ENCODE measurements around the gene TM9SF2.

TM9SF2 gene

DNA sequence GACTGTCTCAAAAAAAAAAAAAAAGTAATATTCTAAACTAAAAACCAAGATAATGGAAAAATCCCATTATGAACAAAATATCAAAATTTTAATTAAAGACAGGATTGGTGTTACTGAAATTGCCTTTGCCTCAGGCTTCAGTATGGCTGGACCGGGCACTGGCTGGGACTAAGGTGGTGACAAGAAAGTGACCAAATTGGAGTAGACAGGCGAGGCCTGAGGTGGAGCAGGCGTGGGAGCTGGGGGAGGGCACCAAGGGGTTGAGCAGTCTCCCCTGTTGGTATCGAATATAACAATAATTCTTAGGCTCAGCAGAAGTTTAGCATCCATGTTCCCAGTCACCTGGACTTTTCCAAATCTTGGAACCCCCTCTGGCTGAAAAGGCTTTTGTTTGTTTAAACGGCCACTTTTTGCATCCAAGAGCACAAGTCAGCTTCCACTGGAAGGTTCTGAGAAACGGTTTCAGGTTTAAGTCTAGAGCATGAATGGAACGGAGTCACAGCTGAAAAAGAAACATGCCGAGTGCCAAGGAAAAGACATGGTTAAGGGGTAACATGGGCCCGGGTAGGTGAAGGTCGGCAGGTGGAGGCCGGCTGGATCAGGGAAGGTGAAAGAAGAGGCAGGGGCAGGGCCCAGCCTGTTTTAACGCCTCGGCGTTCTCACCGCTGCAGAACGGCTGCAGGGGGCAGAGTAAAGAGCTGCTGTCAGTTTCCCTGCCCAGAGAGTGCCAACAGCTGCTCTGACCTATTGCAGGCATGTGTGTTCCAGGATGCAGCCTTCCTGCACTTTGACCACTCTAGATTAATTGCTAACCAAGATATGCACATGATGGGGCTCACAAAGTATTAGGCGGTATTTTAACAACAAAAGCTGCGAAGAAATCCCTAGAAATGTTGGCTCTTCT lies 104.4 kb downstream of the TM9SF2 start (continued):
- TF ChIP-seq ZNF792 (tag by site-specific recombination; IDR thresholded peaks at IDR 0.05) (no peak), ZBTB8A (tag by site-specific recombination; IDR thresholded peaks at IDR 0.05) (no peak), ZNF292 (tag by site-specific recombination; IDR thresholded peaks at IDR 0.05; ENCODE audit: borderline replicate concordance, low read depth) (no peak), ZNF473 (tag by site-specific recombination; IDR thresholded peaks at IDR 0.05) (no peak), HOXD13 (CRISPR knock-in tag; IDR thresholded peaks at IDR 0.05; ENCODE audit: borderline replicate concordance) (no peak), ZNF341 (tag by site-specific recombination; IDR thresholded peaks at IDR 0.05; ENCODE audit: low read depth) (peak; percentile 79; the same call in 1 of the 2 replicates), KLF9 (tag by site-specific recombination; IDR thresholded peaks at IDR 0.05; ENCODE audit: low read depth) (no peak), ZNF37A (tag by site-specific recombination; IDR thresholded peaks at IDR 0.05) (no peak), OSR2 (tag by site-specific recombination; IDR thresholded peaks at IDR 0.05) (no peak), ZNF138 (tag by site-specific recombination; IDR thresholded peaks at IDR 0.05; ENCODE audit: borderline replicate concordance) (no peak), ZSCAN23 (tag by site-specific recombination; IDR thresholded peaks at IDR 0.05) (no peak), ZNF184 (tag by site-specific recombination; IDR thresholded peaks at IDR 0.05) (no peak), FEZF1 (tag by site-specific recombination; IDR thresholded peaks at IDR 0.05) (peak; percentile 54), SP3 (tag by site-specific recombination; IDR thresholded peaks at IDR 0.05) (no peak), ZNF791 (tag by site-specific recombination; IDR thresholded peaks at IDR 0.05) (no peak), ZNF10 (tag by site-specific recombination; IDR thresholded peaks at IDR 0.05) (no peak), ZNF239 (tag by site-specific recombination; IDR thresholded peaks at IDR 0.05) (no peak), ZBTB7A (tag by site-specific recombination; IDR thresholded peaks at IDR 0.05; ENCODE audit: low read depth) (no peak)
- TF ChIP-seq, protein P1, sequence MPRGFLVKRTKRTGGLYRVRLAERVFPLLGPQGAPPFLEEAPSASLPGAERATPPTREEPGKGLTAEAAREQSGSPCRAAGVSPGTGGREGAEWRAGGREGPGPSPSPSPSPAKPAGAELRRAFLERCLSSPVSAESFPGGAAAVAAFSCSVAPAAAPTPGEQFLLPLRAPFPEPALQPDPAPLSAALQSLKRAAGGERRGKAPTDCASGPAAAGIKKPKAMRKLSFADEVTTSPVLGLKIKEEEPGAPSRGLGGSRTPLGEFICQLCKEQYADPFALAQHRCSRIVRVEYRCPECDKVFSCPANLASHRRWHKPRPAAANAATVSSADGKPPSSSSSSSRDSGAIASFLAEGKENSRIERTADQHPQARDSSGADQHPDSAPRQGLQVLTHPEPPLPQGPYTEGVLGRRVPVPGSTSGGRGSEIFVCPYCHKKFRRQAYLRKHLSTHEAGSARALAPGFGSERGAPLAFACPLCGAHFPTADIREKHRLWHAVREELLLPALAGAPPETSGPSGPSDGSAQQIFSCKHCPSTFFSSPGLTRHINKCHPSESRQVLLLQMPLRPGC (tag by site-specific recombination; IDR thresholded peaks at IDR 0.05) = no peak
- TF ChIP-seq, protein P2, sequence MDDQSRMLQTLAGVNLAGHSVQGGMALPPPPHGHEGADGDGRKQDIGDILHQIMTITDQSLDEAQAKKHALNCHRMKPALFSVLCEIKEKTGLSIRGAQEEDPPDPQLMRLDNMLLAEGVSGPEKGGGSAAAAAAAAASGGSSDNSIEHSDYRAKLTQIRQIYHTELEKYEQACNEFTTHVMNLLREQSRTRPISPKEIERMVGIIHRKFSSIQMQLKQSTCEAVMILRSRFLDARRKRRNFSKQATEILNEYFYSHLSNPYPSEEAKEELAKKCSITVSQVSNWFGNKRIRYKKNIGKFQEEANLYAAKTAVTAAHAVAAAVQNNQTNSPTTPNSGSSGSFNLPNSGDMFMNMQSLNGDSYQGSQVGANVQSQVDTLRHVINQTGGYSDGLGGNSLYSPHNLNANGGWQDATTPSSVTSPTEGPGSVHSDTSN (CRISPR knock-in tag; IDR thresholded peaks at IDR 0.05) = no peak

DNA sequence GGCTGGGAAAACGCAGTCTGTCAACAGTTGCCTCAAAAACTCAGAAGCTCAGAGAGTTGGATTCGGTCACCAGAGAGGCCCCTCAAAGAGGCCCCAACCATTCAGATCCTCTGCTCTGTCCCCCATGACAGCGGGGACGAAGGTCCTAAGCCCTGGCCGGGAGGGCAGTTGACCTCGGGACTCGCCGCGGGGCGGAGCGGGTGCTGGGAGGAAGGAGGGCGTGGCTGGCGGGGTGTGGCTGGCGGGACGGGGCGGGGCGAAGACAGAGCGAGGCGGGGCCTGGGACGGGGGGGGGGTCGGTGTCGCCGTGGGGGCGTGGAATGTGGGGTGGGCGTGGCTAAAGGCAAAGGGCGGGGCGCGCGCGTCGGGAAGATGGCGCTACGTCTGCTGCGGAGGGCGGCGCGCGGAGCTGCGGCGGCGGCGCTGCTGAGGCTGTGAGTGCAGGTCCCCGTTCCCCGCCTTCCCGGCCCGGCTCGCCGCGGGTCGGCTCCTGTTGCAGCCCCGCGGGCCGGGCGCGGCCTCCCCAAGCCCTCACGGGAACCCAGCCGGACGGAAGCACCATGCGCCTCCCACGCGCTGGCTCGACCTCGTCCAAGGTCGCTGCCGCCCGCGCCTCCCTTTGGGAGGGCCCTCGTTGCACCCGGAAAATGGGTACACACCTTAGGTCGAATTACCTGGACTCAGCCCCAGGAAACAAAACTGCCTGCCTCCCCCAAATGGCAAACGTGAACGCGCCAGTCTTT lies 105.2 kb downstream of the TM9SF2 start, which contains the start of gene CLYBL:
Gene CLYBL (plus strand): TSS at position 367 of the 743 bp plus-strand sequence.
- Histone ChIP-seq H3K4me1 (ENCODE audit: control insufficient read depth, insufficient read depth, low read length) (0 out of 2 replicates have a peak, but pooled peaks cover 4% of the 10 kb centered on the region), H3K4me3 (ENCODE audit: low read depth, low read length) (peak within 1 kb of the TSS; percentile 72), H3K27ac (ENCODE audit: extremely low read depth, low read depth, low read length) (peak within 1 kb of the TSS; percentile 53; the same call in 1 of the 2 replicates), H3K9me3 (ENCODE audit: control insufficient read depth, insufficient read depth, low read depth, low read length) (no peaks in the 10 kb centered on the region), H3K36me3 (ENCODE audit: control insufficient read depth in 2 of 2, insufficient read depth in 1 of 2, low read length in 2 of 2) (no peaks in the 10 kb centered on the region)
- ChIA-PET CTCF (interaction anchor here (0.7 to 1.4 kb wide), 4 partner anchors 9 to 934 kb away, joined by 3 read pairs; no protein-coding TSS in a partner anchor), POLR2A (interaction anchor here (0.6 to 1.3 kb wide), 2 partner anchors 9 to 108 kb away, joined by 3 to 4 read pairs; no protein-coding TSS in a partner anchor)
- TF ChIP-seq WT1 (tag by site-specific recombination; IDR thresholded peaks at IDR 0.05) (peak; percentile 64), KLF8 (tag by site-specific recombination; IDR thresholded peaks at IDR 0.05) (peak; percentile 35; the same call in 1 of the 2 replicates), ZNF560 (tag by site-specific recombination; IDR thresholded peaks at IDR 0.05; ENCODE audit: borderline replicate concordance) (no peak)
- TF ChIP-seq, protein P3, sequence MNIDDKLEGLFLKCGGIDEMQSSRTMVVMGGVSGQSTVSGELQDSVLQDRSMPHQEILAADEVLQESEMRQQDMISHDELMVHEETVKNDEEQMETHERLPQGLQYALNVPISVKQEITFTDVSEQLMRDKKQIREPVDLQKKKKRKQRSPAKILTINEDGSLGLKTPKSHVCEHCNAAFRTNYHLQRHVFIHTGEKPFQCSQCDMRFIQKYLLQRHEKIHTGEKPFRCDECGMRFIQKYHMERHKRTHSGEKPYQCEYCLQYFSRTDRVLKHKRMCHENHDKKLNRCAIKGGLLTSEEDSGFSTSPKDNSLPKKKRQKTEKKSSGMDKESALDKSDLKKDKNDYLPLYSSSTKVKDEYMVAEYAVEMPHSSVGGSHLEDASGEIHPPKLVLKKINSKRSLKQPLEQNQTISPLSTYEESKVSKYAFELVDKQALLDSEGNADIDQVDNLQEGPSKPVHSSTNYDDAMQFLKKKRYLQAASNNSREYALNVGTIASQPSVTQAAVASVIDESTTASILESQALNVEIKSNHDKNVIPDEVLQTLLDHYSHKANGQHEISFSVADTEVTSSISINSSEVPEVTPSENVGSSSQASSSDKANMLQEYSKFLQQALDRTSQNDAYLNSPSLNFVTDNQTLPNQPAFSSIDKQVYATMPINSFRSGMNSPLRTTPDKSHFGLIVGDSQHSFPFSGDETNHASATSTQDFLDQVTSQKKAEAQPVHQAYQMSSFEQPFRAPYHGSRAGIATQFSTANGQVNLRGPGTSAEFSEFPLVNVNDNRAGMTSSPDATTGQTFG (tag by site-specific recombination; IDR thresholded peaks at IDR 0.05; ENCODE audit: borderline replicate concordance) = no peak
- TF ChIP-seq, protein P4, sequence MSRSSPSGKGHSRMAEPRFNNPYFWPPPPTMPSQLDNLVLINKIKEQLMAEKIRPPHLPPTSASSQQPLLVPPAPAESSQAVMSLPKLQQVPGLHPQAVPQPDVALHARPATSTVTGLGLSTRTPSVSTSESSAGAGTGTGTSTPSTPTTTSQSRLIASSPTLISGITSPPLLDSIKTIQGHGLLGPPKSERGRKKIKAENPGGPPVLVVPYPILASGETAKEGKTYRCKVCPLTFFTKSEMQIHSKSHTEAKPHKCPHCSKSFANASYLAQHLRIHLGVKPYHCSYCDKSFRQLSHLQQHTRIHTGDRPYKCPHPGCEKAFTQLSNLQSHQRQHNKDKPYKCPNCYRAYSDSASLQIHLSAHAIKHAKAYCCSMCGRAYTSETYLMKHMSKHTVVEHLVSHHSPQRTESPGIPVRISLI (tag by site-specific recombination; IDR thresholded peaks at IDR 0.05) = no peak
- TF ChIP-seq, protein P5, sequence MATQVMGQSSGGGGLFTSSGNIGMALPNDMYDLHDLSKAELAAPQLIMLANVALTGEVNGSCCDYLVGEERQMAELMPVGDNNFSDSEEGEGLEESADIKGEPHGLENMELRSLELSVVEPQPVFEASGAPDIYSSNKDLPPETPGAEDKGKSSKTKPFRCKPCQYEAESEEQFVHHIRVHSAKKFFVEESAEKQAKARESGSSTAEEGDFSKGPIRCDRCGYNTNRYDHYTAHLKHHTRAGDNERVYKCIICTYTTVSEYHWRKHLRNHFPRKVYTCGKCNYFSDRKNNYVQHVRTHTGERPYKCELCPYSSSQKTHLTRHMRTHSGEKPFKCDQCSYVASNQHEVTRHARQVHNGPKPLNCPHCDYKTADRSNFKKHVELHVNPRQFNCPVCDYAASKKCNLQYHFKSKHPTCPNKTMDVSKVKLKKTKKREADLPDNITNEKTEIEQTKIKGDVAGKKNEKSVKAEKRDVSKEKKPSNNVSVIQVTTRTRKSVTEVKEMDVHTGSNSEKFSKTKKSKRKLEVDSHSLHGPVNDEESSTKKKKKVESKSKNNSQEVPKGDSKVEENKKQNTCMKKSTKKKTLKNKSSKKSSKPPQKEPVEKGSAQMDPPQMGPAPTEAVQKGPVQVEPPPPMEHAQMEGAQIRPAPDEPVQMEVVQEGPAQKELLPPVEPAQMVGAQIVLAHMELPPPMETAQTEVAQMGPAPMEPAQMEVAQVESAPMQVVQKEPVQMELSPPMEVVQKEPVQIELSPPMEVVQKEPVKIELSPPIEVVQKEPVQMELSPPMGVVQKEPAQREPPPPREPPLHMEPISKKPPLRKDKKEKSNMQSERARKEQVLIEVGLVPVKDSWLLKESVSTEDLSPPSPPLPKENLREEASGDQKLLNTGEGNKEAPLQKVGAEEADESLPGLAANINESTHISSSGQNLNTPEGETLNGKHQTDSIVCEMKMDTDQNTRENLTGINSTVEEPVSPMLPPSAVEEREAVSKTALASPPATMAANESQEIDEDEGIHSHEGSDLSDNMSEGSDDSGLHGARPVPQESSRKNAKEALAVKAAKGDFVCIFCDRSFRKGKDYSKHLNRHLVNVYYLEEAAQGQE (tag by site-specific recombination; IDR thresholded peaks at IDR 0.05) = no peak
